ENCODE measurements around the gene SEC16B.

- TF ChIP-seq GATA2 (IDR thresholded peaks at IDR 0.05; ENCODE audit: low read depth, low read length) (no peak), GATA3 (IDR thresholded peaks at IDR 0.05; ENCODE audit: low read depth, low read length) (no peak)
Observed at GRCh38 chr1:177935638-177936415, 34.0 kb downstream of the SEC16B start.
